Measurements from ENCODE around the gene SLC44A1. TPM values are rescaled to one million over a fixed set of nuclear protein-coding genes. Genes with fewer than 3 reads are reported as not detected.

The SLC44A1 gene
- total and polyA plus RNA-seq, 12 donors: 6.8 to 73.1 (median 36.3) TPM

- no peaks in the 10 kb centered on the region for H3K36me3 ChIP-seq (replicated peaks in 1 of 2)
- no peak for DNase-seq
- H3K9me3 ChIP-seq (replicated peaks in 1 of 3): no peaks in the 10 kb centered on the region
- intact Hi-C loops (cut with DNase I): loop anchor here in 1 of 2 donors (10.0 kb wide), 1 partner anchor 106 kb away; the partner anchor contains the start of gene FKTN
- 20 to 36% (median 26%) methylated on average over 2 of the region's 2 CpGs for WGBS, 4 donors
- TF ChIP-seq, protein P1, sequence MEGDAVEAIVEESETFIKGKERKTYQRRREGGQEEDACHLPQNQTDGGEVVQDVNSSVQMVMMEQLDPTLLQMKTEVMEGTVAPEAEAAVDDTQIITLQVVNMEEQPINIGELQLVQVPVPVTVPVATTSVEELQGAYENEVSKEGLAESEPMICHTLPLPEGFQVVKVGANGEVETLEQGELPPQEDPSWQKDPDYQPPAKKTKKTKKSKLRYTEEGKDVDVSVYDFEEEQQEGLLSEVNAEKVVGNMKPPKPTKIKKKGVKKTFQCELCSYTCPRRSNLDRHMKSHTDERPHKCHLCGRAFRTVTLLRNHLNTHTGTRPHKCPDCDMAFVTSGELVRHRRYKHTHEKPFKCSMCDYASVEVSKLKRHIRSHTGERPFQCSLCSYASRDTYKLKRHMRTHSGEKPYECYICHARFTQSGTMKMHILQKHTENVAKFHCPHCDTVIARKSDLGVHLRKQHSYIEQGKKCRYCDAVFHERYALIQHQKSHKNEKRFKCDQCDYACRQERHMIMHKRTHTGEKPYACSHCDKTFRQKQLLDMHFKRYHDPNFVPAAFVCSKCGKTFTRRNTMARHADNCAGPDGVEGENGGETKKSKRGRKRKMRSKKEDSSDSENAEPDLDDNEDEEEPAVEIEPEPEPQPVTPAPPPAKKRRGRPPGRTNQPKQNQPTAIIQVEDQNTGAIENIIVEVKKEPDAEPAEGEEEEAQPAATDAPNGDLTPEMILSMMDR (IDR thresholded peaks at IDR 0.05): no peak
- no peak for TF ChIP-seq POLR2A (IDR thresholded peaks at IDR 0.05)
- peak overlapping the region in 3 of 4 donors; percentile 66 to 98 (median 88) for H3K4me3 ChIP-seq
- H3K27ac ChIP-seq: peak overlapping the region in 1 of 5 donors; percentile 70
- no peaks in the 10 kb centered on the region for H3K27me3 ChIP-seq
- H3K4me1 ChIP-seq (replicated peaks in 1 of 2): peaks cover 0 to 18% of the 10 kb centered on the region in 2 donors
Observed at GRCh38 chr9:105449081-105449480, 204.6 kb downstream of the SLC44A1 start.

DNA sequence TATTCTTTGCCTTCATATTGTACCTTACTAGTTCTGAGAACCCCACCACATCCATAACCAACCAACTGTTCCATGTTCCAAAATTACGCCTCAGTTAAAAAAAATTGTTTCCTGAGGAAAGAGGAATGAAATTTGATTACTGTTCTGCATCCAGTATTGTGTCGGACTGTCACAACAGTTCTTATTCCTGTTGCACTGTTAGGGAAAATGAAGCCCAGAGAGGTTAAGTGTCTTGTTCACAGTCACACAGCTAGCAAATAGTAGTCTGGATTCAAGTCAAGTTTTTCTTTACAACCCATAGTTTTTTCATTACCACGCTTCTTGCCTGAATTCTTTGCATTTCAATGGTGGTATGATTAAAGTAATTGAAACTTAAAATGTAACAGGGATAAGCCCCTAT lies 207.7 kb downstream of the SLC44A1 start:
- no peaks in the 10 kb centered on the region for H3K36me3 ChIP-seq (replicated peaks in 1 of 2)
- no peak overlapping the region for H3K4me3 ChIP-seq
- no peak overlapping the region for H3K27ac ChIP-seq
- WGBS, 4 donors: 91 to 97% (median 94%) methylated on average over 3 of the region's 3 CpGs
- no peak for DNase-seq
- no peaks in the 10 kb centered on the region for H3K27me3 ChIP-seq
- peaks cover 0 to 26% of the 10 kb centered on the region in 2 donors for H3K4me1 ChIP-seq (replicated peaks in 1 of 2)
- H3K9me3 ChIP-seq (replicated peaks in 1 of 3): no peaks in the 10 kb centered on the region
- TF ChIP-seq POLR2A (IDR thresholded peaks at IDR 0.05): no peak
- TF ChIP-seq, protein P1 (IDR thresholded peaks at IDR 0.05): no peak
- intact Hi-C loops (cut with DNase I): no loop called here

DNA sequence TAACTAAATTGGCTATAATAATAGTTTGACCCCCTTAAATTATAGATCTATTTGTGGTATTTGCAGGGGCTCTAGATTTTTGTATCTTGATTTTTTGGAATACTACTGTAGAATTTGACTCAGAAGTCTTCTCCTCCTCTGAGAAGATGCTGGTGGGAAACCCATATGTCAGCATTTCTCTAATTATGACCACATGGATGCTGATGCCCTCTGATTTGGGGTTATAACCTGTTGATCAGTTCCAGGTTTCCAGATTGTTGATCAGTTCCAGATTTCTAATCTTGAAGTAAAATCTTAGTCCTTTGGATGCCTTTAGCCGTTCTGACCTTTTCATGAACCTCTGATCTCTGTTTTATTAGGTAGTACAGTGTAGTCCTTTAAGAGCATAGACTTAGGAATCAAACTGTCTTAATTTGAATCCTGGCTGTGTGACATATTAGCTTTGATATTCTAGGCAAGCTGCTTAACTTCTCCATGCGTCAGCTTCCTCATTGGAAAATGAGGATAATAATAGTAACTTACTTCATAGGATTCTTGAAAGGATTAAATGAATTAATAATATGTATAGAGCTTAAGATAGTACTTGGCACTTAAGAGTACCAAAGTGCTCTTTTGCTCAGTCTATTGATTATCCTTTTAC lies 211.5 kb downstream of the SLC44A1 start:
- H3K4me3 ChIP-seq: no peak overlapping the region
- TF ChIP-seq, protein P1 (IDR thresholded peaks at IDR 0.05): no peak
- TF ChIP-seq POLR2A (IDR thresholded peaks at IDR 0.05): no peak
- H3K4me1 ChIP-seq (replicated peaks in 1 of 2): peaks cover 8 to 37% of the 10 kb centered on the region in 2 donors
- 71 to 84% (median 74%) methylated on average over 2 of the region's 2 CpGs for WGBS, 4 donors
- no peak overlapping the region for H3K27ac ChIP-seq
- no peak for DNase-seq
- no peaks in the 10 kb centered on the region for H3K9me3 ChIP-seq (replicated peaks in 1 of 3)
- intact Hi-C loops (cut with DNase I): no loop called here
- no peaks in the 10 kb centered on the region for H3K27me3 ChIP-seq
- no peaks in the 10 kb centered on the region for H3K36me3 ChIP-seq (replicated peaks in 1 of 2)

- TF ChIP-seq POLR2A (IDR thresholded peaks at IDR 0.05): no peak
- TF ChIP-seq, protein P1 (IDR thresholded peaks at IDR 0.05): no peak
- H3K27me3 ChIP-seq: no peaks in the 10 kb centered on the region
- H3K27ac ChIP-seq: peak overlapping the region in 3 of 5 donors; percentile 52 to 77 (median 59)
- peak; percentile 65 to 80 (median 75) for DNase-seq
- no peaks in the 10 kb centered on the region for H3K36me3 ChIP-seq (replicated peaks in 1 of 2)
- no peak overlapping the region for H3K4me3 ChIP-seq
- H3K9me3 ChIP-seq (replicated peaks in 1 of 3): no peaks in the 10 kb centered on the region
- H3K4me1 ChIP-seq (replicated peaks in 1 of 2): peaks cover 8 to 37% of the 10 kb centered on the region in 2 donors
- intact Hi-C loops (cut with DNase I): no loop called here
- WGBS, 4 donors: 47 to 72% (median 62%) methylated on average over 5 to 15 of the region's 15 CpGs
Observed at GRCh38 chr9:105457560-105458294, 213.3 kb downstream of the SLC44A1 start.

Measured in adrenal gland (tissue), 12 donors.